ENCODE measurements around the gene TBX15.

Gene TBX15

GRCh38 chr1:118998171-118998570, 10.0 kb upstream of the TBX15 start:
- no peak overlapping the region for H3K4me3 ChIP-seq (ENCODE audit: low read depth, low read length)

GRCh38 chr1:118997225-118997624, 9.1 kb upstream of the TBX15 start:
- no peak for TF ChIP-seq CTCF (IDR thresholded peaks at IDR 0.05; ENCODE audit: low read depth, low read length)
- in situ Hi-C loops (cut with HindIII; ENCODE audit: low sequenced_read_pairs): no loop called here
- DNase-seq (ENCODE audit: low read depth, low spot score): no peak

More at GRCh38 chr1:118998171-118998570, 10.0 kb upstream of the TBX15 start:
- TF ChIP-seq CTCF (IDR thresholded peaks at IDR 0.05; ENCODE audit: low read depth, low read length): no peak
- in situ Hi-C loops (cut with HindIII; ENCODE audit: low sequenced_read_pairs): no loop called here
- no peak for DNase-seq (ENCODE audit: low read depth, low spot score)

GRCh38 chr1:118995312-118996016, 7.3 kb upstream of the TBX15 start:
- no peak overlapping the region for H3K4me3 ChIP-seq (ENCODE audit: low read depth, low read length)
- in situ Hi-C loops (cut with HindIII; ENCODE audit: low sequenced_read_pairs): no loop called here
- TF ChIP-seq CTCF (IDR thresholded peaks at IDR 0.05; ENCODE audit: low read depth, low read length): no peak
- DNase-seq (ENCODE audit: low read depth, low spot score): no peak

More at GRCh38 chr1:118997225-118997624, 9.1 kb upstream of the TBX15 start:
- no peak overlapping the region for H3K4me3 ChIP-seq (ENCODE audit: low read depth, low read length)

GRCh38 chr1:118993700-118994026, 5.5 kb upstream of the TBX15 start:
- H3K4me3 ChIP-seq (ENCODE audit: low read depth, low read length): no peak overlapping the region
- TF ChIP-seq CTCF (IDR thresholded peaks at IDR 0.05; ENCODE audit: low read depth, low read length): no peak
- no peak for DNase-seq (ENCODE audit: low read depth, low spot score)
- in situ Hi-C loops (cut with HindIII; ENCODE audit: low sequenced_read_pairs): no loop called here

GRCh38 chr1:118992868-118993699, 4.9 kb upstream of the TBX15 start:
- DNase-seq (ENCODE audit: low read depth, low spot score): no peak
- H3K4me3 ChIP-seq (ENCODE audit: low read depth, low read length): no peak overlapping the region
- no peak for TF ChIP-seq CTCF (IDR thresholded peaks at IDR 0.05; ENCODE audit: low read depth, low read length)
- in situ Hi-C loops (cut with HindIII; ENCODE audit: low sequenced_read_pairs): no loop called here

- TF ChIP-seq CTCF (IDR thresholded peaks at IDR 0.05; ENCODE audit: low read depth, low read length): no peak
- in situ Hi-C loops (cut with HindIII; ENCODE audit: low sequenced_read_pairs): no loop called here
- DNase-seq (ENCODE audit: low read depth, low spot score): no peak
- no peak overlapping the region for H3K4me3 ChIP-seq (ENCODE audit: low read depth, low read length)
Measured at GRCh38 chr1:118992237-118992825, 4.2 kb upstream of the TBX15 start.

Measured in astrocyte of the spinal cord (primary cell).